HG03469 (cell line): ENCODE measurements around the gene TM2D1.
"Not testable (repeated sequence)": the region's sequence is repeated elsewhere in the genome, so short reads cannot be mapped to it uniquely, and the experiment has no call there.

Experiments
- ATAC-seq: cut with Tn5 transposase; IDR thresholded peaks from one replicate; pipeline ENCODE4 v1.9.1; 2021; ENCODE audit warnings: mild to moderate bottlenecking, moderate library complexity, moderate number of reproducible peaks; ENCODE audit not compliant: unreplicated experiment

The TM2D1 gene

DNA sequence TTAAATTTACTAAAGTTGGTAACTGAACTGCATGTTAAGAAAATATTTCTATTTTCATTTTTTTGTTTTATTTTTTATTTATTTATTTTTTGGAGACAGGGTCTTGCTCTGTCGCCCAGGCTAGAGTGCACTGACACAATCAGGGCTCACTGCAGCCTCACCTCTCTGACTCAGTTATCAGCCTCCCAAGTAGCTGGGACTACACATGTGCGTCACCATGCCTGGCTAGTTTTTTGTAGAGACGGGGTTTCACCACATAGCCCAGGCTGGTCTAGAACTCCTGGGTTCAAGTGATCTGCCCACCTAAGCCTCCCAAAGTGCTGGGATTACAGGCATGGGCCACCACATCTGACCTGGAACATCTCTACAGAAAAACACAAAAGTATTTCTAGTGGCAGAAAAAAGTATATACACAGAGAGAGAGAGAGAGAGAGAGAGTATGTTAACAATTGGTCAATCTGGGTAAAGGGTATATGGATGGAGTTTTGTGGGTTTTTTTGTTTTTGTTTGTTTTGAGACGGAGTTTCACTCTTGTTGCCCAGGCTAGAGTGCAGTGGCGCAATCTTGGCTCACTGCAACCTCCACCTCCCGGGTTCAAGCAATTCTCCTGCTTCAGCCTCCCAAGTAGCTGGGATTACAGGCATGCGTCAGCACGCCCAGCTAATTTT is 5.8 kb downstream of the TM2D1 start:
- not testable (repeated sequence) for ATAC-seq

DNA sequence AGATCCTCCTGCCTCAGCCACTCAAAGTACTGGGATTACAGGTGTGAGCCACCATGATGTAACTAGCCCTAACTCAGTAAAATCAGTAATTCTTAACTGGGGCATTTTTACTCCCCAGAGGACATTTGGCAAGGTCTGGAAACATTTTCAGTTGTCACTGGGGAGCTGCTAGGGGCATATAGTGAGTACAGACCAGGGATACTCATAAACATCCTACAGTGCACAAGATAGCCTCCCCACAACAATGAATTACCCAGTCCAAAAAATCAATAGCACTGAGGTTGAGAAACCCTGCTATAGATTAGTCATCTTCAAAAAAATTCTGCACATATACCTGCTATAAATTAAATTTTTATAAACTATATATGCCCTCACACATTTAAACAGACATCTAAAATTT is 13.0 kb downstream of the TM2D1 start:
- no peak for ATAC-seq

DNA sequence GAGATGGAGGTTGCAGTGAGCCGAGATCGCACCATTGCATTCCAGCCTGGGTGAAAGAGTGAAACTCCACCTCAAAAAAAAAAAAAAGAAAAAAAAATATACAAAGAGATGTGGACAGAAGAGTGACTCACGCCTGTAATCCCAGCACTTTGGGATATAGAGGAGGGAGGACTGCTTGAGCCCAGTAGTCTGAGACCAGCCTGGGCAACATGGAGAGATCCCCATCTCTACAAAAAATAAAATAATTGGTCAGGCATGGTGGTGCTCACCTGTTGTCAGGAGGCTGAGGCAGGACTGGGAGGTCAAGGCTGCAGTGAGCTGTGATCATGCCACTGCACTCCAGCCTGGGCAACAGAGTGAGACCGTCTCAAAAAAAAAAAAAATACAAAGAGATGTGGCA is 13.7 kb downstream of the TM2D1 start:
- ATAC-seq = not testable (repeated sequence)

DNA sequence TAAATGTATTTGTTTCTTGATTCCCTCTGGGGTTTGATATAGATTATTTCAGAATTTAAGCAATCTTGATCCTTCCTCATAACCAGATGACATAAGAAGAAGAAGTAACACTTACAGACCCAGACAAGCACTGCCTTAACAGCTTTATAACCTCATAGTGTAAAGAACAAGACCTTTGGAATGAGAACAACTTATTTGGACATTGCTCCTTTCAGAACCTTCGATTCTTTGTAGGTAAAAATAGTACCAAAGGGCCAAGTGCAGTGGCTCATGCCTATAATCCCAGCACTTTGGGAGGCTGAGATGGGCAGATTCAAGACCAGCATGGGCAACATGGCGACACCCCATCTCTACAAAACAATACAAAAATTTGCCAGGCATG is 15.0 kb downstream of the TM2D1 start:
- ATAC-seq = no peak

DNA sequence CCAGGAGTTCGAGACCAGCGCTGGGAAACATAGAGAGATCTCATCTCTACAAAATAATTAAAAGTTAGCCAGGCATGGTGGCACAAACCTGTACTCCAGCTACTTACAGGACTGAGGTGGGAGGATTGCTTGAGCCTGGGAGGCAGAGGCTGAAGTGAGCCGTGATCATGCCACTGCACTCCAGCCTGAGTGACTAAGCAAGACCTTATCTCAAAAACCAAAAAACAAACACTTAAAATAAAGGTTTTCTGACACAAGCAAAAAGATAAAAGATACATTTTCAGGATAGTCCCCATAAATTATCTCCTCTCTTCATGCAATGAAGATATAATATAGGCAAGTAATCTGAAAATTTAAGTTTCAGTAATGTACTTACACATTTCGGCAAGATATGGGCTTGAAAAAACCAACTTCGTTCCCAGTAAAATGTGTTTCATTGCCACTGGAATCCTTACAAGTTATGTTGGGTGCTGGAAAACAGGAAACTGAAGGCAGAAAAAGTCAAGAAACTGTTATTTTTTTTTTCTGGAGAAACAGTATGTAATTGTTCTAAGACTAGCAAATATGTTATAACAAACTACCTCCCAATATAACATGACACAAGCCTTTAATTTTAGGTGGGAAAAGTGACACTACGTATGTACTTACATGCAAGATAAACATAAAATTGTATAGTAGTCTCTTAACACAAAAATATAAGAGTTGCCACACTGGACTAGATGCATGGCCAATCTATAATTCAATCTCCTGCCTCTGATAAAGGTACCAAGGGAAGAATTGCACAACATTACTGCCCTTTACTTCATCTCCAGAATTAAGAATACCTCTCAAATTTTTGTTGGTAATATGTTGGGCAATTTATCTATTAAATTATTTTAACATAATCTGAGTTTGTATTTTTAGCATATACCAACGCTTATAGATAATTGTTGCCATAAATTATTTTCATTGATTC is 15.7 kb downstream of the TM2D1 start:
- ATAC-seq = no peak

DNA sequence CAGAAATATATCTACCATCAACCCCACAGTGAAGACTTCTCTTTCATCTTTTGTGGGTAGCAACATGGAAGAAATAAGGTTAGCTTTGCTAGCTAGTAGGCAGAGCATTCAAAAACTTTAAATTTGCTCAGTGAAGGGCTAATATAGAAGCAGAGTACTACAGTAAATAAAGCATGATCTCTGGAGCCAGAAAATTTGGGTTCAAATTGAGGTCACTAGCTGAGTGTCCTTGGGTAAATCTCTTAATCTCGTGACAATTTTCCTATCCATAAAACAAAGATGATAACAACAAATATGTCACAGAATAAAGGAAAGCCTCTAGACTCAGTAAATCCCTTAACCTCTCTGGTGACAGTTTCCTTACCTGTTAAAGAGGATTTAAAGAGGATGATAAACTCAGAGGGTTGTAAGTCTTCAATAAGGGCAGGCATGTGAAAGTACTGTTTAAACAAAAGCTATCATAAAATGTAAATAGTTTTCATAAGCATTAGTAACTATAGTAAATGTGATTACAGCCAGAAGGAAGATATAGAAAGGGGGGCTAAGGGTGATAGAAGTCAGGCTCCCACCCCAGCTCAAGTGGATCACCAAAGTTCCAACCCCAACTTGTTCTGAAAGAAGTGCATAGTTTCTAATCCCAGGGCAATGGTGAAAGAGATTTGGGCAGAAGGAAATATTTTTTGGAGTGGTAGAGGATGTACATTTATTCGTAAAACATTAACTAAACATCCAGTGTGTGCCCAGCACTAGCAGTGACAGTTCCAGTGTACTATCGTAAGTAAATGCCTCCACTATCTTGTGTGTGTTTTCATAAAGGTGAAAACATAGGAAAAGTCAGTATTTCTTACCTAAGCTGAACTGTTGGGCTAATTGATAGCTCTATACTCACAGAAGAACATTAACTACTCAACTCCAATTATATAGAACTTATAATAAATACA is 24.8 kb downstream of the TM2D1 start:
- ATAC-seq = no peak

DNA sequence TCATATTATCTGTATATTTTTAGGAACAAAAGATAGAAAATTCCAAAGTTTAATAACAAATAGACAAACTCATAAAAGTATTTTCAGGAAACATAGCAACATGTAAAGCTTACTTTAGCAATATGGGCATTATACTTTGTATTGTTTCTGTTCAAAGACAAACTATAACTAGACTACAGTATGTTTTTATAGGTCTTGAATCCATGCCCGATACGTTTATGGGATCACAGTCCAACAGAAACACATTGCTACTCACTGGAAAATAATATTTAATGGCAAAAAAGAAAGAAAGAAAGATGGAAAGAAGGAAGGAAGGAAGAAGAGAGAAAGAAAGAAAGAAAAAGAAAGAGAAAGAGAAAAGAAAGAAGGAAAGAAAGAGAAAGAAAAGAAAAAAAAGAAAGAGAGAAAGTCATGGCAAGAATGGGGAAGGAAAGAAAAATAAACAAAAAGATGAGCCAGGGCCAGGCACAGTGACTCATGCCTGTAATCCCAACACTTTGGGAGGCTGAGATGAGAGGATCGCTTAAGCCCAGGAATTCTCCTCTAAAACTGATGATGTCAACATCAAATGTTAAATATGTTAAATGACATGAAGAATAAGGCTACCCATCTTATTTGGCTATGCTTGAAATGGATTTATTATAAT is 32.7 kb downstream of the TM2D1 start:
- ATAC-seq = no peak

DNA sequence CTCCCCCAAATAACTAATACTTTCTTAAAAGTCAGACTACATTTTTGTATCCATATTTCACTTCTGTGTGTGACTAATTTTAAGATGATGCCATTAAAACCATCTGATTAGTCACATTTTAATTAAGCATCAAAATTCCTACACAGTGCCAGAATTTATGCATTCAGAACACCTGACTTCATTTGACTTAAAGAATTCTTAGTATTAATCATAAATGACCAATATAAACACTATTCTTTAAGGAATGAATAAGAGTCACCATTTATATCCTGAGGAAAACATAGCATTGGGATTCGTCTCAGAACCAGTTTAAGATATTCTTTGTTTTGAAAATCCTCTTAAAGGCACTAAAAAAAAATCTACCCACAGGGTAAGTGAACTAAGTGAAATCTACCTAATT is 37.0 kb downstream of the TM2D1 start:
- ATAC-seq = no peak

DNA sequence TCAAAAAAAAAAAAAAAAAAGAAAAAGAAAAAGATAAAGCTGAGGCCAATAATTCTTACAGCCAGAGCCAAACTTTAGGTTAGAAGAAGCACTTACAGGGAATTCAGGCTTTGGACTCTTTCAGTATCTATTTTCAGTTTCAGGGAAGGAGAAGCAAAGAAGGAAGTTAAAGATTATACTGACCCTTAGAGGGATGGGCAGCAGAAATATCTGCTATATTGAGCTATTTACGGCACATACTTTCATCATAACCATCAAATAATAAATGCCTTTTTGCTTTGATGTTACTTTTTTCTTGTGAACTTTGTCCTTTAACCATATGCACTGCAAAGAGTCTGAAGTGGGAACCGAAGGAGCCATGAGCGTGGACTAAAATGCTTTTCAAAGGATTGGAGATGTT is 42.0 kb downstream of the TM2D1 start:
- no peak for ATAC-seq

DNA sequence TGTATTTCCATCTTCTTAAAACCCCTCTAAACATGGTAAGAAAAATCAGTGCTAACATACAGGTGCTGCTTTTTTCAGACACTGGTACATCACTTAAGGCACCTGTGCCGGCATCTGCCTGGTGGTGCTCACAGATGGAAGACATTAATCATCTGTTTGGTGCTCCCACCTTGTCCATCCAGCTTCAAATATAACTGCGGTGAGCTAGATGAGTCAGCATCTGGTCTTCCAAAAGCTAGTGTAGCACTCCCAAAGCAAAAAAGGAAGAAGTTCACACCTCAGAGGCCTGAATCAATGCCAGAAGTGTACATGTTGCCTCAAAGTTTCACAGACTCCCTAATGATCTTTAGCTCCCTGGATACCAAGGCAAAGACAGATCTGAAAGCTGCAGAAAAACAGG is 44.4 kb downstream of the TM2D1 start:
- ATAC-seq = no peak

DNA sequence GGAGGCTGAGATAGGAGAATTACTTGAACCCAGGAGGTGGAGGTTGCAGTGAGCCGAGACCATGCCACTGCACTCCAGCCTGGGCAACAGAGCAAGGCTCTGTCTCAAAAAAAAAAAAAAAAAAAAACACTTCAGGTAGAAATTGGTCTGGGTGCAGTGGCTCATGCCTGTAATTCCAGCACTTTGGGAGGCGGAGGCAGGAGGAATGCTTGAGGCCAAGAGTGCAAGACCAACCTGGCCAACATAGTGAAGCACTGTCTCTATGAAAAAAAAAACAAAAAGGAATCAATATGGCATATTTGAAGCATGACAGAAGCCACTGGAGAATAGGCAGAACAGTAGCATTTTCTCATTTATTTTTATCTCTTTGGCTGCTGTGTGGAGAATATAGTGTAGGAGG is 48.1 kb downstream of the TM2D1 start:
- ATAC-seq = not testable (repeated sequence)

DNA sequence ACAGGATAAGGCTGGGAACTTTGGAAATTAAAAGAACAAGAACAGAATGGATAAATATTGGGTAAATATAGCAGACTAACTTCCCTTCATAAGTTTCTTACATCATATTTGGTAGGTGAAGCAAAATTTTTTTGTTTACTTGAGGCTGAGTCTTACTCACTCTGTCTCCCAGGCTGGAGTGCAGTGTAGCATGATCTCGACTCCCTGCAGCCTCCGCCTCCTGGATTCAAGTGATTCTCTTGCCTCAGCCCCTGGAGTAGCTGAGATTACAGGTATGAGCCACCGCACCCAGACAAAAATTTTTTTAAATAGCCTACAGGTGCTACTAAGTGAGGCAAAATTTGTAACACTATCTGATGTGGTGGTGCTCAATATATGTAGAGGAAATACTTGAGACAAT is 50.7 kb downstream of the TM2D1 start:
- no peak for ATAC-seq

DNA sequence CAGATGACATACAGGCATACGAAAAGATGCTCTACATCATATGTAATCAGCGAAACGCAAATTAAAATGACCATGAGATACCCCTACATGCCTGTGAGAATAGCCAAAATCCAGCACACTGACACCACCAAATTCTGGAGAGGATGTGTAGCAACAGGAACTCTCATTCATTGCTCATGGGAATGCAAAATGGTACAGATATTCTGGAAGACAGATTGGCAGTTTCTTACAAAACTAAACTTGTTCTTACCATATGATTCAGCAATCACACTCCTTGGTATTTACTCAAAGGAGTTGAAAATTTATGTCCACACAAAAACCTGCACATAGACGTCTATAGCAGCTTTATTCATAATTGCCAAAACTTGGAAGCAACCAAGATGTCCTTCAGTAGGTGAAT is 52.6 kb downstream of the TM2D1 start:
- no peak for ATAC-seq

DNA sequence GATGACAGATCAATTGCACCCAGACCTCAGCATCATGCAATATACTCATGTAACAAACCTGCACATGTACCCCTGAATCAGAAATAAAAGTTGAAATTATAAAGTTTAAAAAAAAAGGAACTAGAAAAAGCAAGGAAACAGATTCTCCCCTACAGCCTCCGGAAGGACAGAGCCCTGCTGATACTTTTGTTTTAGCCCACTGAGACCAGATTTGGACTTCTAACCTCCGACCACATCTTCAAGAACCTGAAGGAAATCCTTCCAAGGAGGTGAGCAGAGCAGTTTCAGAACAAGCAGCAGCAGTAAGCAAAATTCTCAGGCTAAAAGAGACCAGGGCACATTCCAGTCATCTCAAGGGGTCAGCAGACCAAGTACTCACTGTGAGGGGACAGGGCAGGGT is 54.5 kb downstream of the TM2D1 start:
- no peak for ATAC-seq

DNA sequence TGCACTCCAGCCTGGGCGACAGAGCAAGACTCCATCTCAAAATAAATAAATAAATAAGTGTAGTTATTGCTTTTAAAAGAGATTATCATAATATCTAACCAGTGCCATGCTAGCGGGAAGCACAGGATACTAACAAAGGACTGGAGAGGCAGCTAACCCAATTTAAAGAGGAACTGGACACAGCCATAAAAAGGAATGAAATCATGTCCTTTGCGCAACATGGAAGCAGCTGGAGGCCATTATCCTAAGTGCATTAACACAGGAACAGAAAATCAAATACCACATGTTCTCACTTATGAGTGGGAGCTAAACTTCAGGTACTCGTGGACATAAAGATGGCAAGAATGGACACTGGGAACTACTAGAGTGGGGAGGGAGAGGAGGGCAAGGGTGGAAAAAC is 54.9 kb downstream of the TM2D1 start:
- ATAC-seq = no peak

DNA sequence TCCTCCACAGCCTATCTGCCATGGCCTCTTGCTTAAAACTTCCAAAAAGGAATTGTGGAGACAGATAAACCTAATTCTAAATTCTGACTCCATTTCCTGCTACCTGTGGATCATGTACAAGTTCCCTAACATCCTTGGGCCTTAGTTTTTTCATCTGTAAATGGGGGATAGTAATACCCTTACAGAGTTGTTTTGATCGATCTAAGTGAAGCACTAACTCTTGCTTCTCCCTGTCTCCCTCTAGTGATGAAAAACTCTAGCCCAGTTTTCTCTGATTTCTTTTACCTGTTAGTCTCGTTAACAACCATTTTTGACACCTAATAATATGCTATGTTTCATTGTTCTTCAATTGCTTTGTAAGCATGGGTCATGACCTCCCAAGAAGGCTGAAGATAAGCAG is 65.9 kb downstream of the TM2D1 start:
- ATAC-seq = no peak

DNA sequence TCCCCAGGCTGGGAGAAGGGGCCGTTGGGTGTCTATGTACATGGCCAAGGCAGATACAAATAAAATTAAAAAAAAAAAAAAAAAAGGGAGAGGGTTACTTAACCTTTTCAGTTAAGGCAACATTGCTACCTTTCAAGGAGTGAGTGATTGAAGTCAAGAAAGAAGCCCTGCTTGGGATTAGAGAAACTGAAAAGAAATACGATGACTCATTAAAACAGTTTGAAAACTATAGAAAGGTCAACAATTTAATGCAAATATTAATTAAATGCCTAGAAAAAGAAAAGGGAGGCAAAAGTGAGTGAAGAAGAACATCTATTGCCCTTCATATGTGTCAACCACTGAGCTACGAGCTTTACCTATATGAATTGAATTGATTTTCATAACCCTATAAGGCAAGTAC is 69.5 kb downstream of the TM2D1 start:
- ATAC-seq = no peak

DNA sequence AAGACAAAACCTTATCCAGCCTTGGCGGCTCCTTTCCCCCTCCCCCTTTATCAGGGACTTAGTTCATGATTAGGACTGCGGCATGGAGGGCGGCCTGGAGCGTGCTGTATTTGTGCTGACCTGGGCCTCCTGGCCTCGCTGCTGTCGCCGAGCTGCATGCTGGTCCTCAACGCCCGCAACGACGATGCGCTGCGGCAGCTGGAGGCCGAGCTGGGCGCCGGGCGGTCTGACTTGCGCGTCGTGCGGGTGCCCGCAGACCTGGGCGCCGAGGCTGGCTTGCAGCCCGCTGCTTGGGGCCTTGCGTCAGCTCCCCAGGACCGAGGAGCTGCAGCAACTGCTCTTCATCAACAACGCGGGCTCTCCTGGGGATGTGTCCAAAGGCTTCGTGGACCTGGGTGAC is 70.9 kb downstream of the TM2D1 start:
- ATAC-seq = no peak

DNA sequence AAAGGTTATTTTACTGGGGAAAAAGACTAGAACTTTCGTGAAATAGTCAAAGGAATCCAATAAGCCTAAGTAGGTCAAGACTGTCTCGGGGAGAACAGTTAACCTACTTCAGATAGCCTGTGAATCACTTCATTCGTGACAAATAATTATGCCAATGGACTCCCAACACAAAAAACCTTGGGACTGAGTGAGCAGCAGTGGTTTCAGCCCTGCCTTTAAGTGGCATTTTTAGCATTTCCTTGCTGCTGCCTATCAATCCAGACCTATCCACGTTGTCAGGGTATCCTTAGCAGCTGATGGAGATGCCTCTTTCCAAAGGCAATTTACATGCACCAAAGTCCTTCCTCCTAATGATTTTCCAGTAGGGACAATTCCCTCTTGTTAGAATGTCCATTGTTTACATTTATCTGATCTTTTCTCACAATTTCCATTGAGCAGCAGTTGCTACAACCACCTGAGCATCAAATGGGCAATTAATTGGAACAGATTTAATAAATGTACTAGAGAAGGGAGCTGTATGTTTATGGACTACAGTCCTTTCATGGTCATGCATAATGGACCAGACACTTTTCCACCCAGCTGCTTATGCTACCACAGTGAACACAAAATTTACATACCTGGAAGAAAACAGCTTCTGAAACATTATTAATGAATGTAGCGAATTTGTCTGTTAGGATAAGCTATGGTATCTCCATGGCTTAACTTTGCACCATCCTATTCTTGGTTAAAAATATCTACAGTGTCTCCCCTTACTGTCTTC is 75.8 kb downstream of the TM2D1 start:
- no peak for ATAC-seq

DNA sequence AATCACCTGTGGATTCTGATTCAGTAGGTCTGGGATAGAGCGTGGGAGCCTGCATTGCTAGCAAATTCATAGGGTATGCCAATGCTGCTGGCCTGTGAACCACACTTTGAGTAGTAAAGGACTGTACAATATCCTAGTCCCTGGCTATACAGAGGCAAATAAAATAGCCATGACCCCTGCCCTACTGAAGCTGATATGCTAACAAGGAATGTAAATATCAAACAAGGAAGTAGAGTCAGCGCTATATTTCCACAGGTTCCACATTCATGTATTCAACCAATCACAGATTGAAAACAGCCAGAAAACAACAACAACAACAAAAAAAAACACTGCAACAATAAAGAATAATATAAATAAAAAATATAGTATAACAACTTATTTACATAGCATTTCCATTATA is 77.8 kb downstream of the TM2D1 start:
- no peak for ATAC-seq
